Keratinocyte (primary cell): ENCODE results near the gene RAB4A.

ENCODE experiments used
- EZH2 ChIP-seq: IDR thresholded peaks from one replicate; pipeline ENCODE4 v1.6.1; 2012; ENCODE audit warnings: inconsistent platforms, mild to moderate bottlenecking, low read length, moderate library complexity
- TF ChIP-seq, protein P1 (sequence below), 3 experiments: IDR thresholded peaks in 1 of 3; conservative IDR thresholded peaks in 1 of 3; optimal IDR thresholded peaks in 1 of 3; 2 replicates in 2 of 3; 3 replicates in 1 of 3; pipeline versions ENCODE3 to v1.5.1; 2011; ENCODE audit warnings: low read length in 3 of 3, mild to moderate bottlenecking in 3 of 3, moderate library complexity in 2 of 3, control low read depth in 1 of 3, inconsistent platforms in 1 of 3; ENCODE audit not compliant: insufficient read depth in 2 of 3; ENCODE audit errors: extremely low read depth in 1 of 3

- TF ChIP-seq, protein P1, sequence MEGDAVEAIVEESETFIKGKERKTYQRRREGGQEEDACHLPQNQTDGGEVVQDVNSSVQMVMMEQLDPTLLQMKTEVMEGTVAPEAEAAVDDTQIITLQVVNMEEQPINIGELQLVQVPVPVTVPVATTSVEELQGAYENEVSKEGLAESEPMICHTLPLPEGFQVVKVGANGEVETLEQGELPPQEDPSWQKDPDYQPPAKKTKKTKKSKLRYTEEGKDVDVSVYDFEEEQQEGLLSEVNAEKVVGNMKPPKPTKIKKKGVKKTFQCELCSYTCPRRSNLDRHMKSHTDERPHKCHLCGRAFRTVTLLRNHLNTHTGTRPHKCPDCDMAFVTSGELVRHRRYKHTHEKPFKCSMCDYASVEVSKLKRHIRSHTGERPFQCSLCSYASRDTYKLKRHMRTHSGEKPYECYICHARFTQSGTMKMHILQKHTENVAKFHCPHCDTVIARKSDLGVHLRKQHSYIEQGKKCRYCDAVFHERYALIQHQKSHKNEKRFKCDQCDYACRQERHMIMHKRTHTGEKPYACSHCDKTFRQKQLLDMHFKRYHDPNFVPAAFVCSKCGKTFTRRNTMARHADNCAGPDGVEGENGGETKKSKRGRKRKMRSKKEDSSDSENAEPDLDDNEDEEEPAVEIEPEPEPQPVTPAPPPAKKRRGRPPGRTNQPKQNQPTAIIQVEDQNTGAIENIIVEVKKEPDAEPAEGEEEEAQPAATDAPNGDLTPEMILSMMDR (optimal IDR thresholded peaks at IDR 0.05 in 1 of 3, IDR thresholded peaks at IDR 0.05 in 1 of 3, conservative IDR thresholded peaks at IDR 0.05 in 1 of 3; ENCODE audit: extremely low read depth in 1 of 3, insufficient read depth in 2 of 3, low read length in 3 of 3), result no peak
- no peak for TF ChIP-seq EZH2
Observed at GRCh38 chr1:229266274-229266673, 4.6 kb upstream of the RAB4A start.
